Measurements from ENCODE around the gene GRID1.
"Not testable (repeated sequence)": the region's sequence is repeated elsewhere in the genome, so short reads cannot be mapped to it uniquely, and the experiment has no call there.

The GRID1 gene

GRCh38 chr10:85868627-85869499, 497.7 kb downstream of the GRID1 start:
- DNase-seq (ENCODE audit: low spot score): no peak

DNA sequence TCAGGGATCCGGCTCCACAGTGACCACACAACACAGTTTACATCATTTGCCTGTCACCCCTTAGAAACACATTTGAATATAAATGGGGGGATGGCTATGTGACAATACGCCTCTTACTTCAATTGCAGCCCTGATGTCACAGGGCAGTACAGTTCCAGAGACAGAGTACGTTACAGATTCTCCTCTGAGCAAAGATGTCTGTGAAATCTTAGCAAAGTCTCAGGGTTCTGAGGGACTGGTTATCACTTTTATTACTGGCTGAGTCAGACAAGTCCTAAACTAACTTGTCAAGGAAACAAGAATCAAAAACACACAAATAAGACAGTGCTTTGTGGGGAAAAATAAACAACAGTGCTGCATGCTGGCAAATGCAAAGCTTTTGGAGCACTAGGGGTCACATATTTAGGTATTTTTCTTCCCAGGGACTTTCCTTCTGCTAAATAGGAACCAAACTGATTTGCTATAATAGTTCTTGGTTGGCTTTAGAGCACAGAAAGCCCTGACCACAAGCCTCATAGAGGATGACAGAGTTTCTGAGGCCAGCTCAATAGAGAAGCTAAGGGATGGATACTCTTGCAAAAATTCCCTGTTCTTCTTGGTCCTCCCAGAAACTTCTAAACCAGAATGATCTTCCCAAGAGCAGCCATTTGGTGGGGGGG, 501.6 kb downstream of the GRID1 start:
- DNase-seq (ENCODE audit: low spot score): no peak

GRCh38 chr10:85864173-85864549, 502.4 kb downstream of the GRID1 start:
- no peak for DNase-seq (ENCODE audit: low spot score)

GRCh38 chr10:85863301-85864172, 503.1 kb downstream of the GRID1 start:
- DNase-seq (ENCODE audit: low spot score): no peak

GRCh38 chr10:85862771-85863170, 503.8 kb downstream of the GRID1 start:
- no peak for DNase-seq (ENCODE audit: low spot score)

DNA sequence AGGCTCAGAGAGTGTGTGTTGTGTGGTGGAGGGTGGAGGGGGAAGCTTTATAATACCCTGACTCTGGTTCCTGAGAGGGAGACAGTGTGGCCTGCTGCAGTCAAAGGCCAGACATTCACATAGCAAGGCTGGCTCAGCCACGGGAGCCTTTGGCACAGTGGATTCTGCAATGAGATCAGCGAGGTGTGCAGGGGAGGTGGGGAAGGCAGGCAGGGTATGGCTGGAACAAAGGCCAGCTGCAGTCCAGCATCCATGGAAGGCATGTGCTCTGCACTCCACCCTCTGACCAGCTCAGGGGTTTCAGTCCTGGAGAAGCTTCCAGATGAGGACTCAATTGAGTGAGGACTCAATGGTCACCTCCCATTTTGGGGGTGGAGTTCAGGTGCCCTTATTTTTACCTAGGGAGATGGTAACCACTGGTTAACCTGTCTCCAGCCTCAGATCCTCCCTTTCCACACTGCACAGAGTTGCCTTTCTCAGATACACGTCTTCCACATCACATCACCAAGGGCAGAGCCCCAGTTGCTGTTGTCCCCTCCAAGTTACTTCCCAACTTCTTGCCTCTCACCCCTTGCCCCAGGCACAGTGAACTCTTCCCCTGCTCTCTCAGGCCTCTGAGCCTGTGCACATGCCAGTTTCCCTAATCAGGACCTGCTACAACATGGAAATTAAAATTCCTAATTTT, 504.9 kb downstream of the GRID1 start:
- no peak for DNase-seq (ENCODE audit: low spot score)

GRCh38 chr10:85859859-85860258, 506.7 kb downstream of the GRID1 start:
- no peak for DNase-seq (ENCODE audit: low spot score)

GRCh38 chr10:85858776-85859515, 507.6 kb downstream of the GRID1 start:
- DNase-seq (ENCODE audit: low spot score): no peak

- DNase-seq (ENCODE audit: low spot score): no peak
These were observed 508.8 kb downstream of the GRID1 start for GRCh38 chr10:85857791-85858190.

DNA sequence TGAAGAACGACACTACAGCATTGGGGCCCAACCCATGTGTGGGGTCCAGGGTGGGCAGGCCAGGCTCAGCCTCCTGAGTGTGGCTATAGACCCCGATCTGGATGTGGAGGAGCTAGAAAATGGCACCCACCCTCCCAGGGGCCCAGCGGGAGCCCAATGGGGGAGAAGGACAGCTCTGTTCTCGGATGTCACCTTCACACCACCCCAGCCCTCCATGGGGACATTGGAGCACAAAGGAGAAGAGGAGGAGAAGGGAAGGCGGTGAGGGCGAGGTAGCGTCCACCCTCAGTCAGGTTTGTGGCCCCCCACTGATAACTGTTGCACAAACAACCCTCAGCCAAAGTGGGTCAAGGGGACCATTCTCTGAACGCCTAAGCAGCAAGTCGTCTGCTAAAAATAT, 509.3 kb downstream of the GRID1 start:
- no peak for DNase-seq (ENCODE audit: low spot score)

DNA sequence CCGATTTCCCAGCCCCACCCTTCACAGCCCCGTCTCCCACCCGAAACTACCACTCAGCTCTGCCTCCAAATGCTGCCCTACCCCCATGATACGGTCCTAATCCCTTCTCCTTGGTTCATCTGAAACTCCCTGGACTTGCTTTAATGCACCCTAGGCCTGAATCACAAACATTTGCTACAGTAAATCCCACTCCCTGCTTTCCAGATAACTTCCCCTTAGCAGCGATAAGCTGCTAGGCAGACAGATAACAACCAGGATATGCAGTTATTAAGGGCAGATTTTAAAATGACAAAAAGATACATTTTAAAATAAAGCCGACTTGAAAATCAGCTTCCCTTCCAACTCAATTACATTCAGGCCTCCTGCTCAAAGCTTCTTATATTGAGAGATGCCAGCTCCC, 514.7 kb downstream of the GRID1 start:
- DNase-seq (ENCODE audit: low spot score): no peak

GRCh38 chr10:85851325-85851724, 515.3 kb downstream of the GRID1 start:
- DNase-seq (ENCODE audit: low spot score): no peak

GRCh38 chr10:85850736-85851135, 515.9 kb downstream of the GRID1 start:
- no peak for DNase-seq (ENCODE audit: low spot score)

DNA sequence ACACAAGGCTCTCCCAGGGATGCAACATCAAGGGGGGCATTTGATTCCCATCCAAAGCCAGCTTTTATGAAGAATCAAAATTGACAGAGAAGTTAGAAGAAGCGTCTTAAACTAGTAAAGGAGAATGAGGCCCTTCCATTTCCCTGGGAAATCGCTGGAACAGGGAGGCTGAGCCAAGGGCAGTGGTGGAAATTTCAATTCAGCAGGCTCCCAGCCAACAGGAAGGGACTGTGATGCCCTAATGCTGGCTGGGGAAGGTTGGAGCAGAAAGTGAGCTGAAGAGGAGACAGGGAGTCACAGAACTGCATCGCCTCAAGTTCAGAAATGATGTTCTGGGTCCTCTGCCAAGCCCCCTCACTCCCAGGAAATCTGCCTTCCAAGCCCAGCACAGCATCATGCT, 517.3 kb downstream of the GRID1 start:
- DNase-seq (ENCODE audit: low spot score): no peak

- DNase-seq (ENCODE audit: low spot score): no peak
These were observed 517.8 kb downstream of the GRID1 start for GRCh38 chr10:85848756-85849155.

- DNase-seq (ENCODE audit: low spot score): no peak
These were observed 519.5 kb downstream of the GRID1 start for GRCh38 chr10:85847085-85847484.

DNA sequence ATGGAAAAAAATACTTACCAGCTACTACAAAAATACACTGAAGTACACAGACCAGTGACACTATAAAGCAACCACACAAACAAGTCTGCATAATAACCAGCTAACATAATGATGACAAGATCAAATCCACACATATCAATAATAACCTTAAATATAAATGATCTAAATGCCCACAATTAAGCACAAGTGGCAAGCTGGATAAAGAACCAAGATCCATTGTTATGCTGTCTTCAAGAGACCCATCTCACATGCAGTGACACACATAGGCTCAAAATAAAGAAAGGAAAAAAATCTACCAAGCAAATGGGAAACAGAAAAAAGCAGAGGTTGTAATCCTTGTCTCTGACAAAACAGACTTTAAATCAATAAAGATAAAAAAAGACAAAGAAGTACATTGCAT, 527.9 kb downstream of the GRID1 start:
- not testable (repeated sequence) for DNase-seq (ENCODE audit: low spot score)

GRCh38 chr10:85832988-85833387, 533.6 kb downstream of the GRID1 start:
- no peak for DNase-seq (ENCODE audit: low spot score)

GRCh38 chr10:85831422-85831821, 535.2 kb downstream of the GRID1 start:
- DNase-seq (ENCODE audit: low spot score): no peak

- DNase-seq (ENCODE audit: low spot score): no peak
These were observed 540.2 kb downstream of the GRID1 start for GRCh38 chr10:85826377-85826776.

DNA sequence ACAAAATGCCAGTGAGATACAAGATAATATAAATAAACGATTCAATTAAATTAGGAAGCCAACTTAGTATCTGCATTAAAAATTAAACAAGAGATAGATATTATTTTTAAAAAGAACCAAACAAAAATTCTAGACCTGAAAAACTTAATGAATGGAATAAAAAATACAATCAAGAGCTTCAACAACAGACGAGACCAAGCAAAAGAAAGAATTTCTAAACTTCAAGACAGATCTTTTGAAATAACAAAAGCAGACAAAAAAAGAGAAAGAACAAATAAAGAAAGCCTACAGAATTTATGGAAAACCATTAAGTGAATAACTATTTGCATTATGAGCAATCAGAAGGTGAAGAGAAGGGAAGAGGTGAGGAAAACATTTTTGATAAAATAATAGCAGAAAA, 555.2 kb downstream of the GRID1 start:
- DNase-seq (ENCODE audit: low spot score): no peak
